Testis (tissue), 2 donors: ENCODE data around the gene GAK.

Experiments used
- CTCF ChIP-seq, 3 experiments: fragments of 450-650 bp in 2 of 3; fragments of 200-600 bp in 1 of 3; sonication (generic) in 1 of 3; IDR thresholded peaks; one replicate each; pipeline ENCODE4 v1.5.1; 2016 to 2019; ENCODE audit warnings: antibody characterized with exemption in 3 of 3, mild to moderate bottlenecking in 2 of 3, moderate library complexity in 1 of 3
- POLR2A ChIP-seq: fragments of 450-650 bp; IDR thresholded peaks from one replicate; pipeline ENCODE4 v1.6.1; 2017; ENCODE audit warnings: antibody characterized with exemption, mild to moderate bottlenecking, moderate library complexity

GRCh38 chr4:825971-826330, 106.2 kb downstream of the GAK start, which contains the start of gene CPLX1:
- TF ChIP-seq CTCF (IDR thresholded peaks at IDR 0.05): no peak
- TF ChIP-seq POLR2A: no peak
